Trophoblast cell (in vitro differentiated cells and primary cell): Measurements from ENCODE around the gene SPIN1.

Source experiments
- DNase-seq, 2 donors: peaks; one replicate each; pipeline ENCODE4 v3.0.0-alpha.2; 2016
- H2AFZ ChIP-seq: 2 replicates; pipeline ENCODE4 v1.6.1; 2013; ENCODE audit warnings: low read length, moderate library complexity, mild to moderate bottlenecking; ENCODE audit not compliant: insufficient read depth, poor library complexity
- H2AK5ac ChIP-seq: 2 replicates; pipeline ENCODE4 v1.6.1; 2013; ENCODE audit warnings: mild to moderate bottlenecking, low read length
- H2BK120ac ChIP-seq: 2 replicates; pipeline ENCODE4 v1.6.1; 2013; ENCODE audit warnings: low read length, mild to moderate bottlenecking, moderate library complexity; ENCODE audit not compliant: insufficient read depth, poor library complexity
- H2BK12ac ChIP-seq: 2 replicates; pipeline ENCODE4 v1.6.1; 2013; ENCODE audit warnings: mild to moderate bottlenecking, low read length, moderate library complexity
- H2BK5ac ChIP-seq: 2 replicates; pipeline ENCODE4 v1.6.1; 2013; ENCODE audit warnings: low read length, low read depth, moderate library complexity, mild to moderate bottlenecking; ENCODE audit not compliant: poor library complexity
- H3K14ac ChIP-seq: 2 replicates; pipeline ENCODE4 v1.6.1; 2013; ENCODE audit warnings: mild to moderate bottlenecking, low read length
- H3K18ac ChIP-seq: 2 replicates; pipeline ENCODE4 v1.6.1; 2013; ENCODE audit warnings: mild to moderate bottlenecking, low read length
- H3K23ac ChIP-seq: 2 replicates; pipeline ENCODE4 v1.6.1; 2013; ENCODE audit warnings: low read length
- H3K27ac ChIP-seq: 2 replicates; pipeline ENCODE4 v1.5.1; 2013; ENCODE audit warnings: low read depth, mild to moderate bottlenecking, inconsistent platforms, low read length, moderate library complexity
- H3K27me3 ChIP-seq: 2 replicates; pipeline ENCODE4 v1.6.1; 2013; ENCODE audit warnings: inconsistent platforms, mild to moderate bottlenecking, low read length, moderate library complexity; ENCODE audit not compliant: insufficient read depth
- H3K36me3 ChIP-seq, 2 experiments: 1 replicate in 1 of 2; 2 replicates in 1 of 2; pipeline ENCODE4 v1.6.1; 2013; ENCODE audit warnings: low read length in 2 of 2, mild to moderate bottlenecking in 2 of 2, moderate library complexity in 1 of 2; ENCODE audit not compliant: insufficient read depth in 2 of 2, control insufficient read depth in 1 of 2
- H3K4ac ChIP-seq: 2 replicates; pipeline ENCODE4 v1.6.1; 2013; ENCODE audit warnings: low read depth, mild to moderate bottlenecking, low read length, moderate library complexity
- H3K4me1 ChIP-seq, 2 experiments: 1 replicate in 1 of 2; 2 replicates in 1 of 2; pipeline ENCODE4 v1.6.1; 2013; ENCODE audit warnings: low read length in 2 of 2, mild to moderate bottlenecking in 2 of 2, moderate library complexity in 1 of 2; ENCODE audit not compliant: insufficient read depth in 2 of 2, control insufficient read depth in 1 of 2
- H3K4me2 ChIP-seq: 2 replicates; pipeline ENCODE4 v1.6.1; 2013; ENCODE audit warnings: inconsistent platforms, mild to moderate bottlenecking, low read length, moderate library complexity
- H3K4me3 ChIP-seq: 2 replicates; pipeline ENCODE4 v1.5.1; 2013; ENCODE audit warnings: mild to moderate bottlenecking, low read depth, low read length, inconsistent platforms
- H3K79me1 ChIP-seq: one replicate; pipeline ENCODE4 v1.6.1; 2013; ENCODE audit warnings: low read length
- H3K79me2 ChIP-seq: 2 replicates; pipeline ENCODE4 v1.6.1; 2013; ENCODE audit warnings: low read length, mild to moderate bottlenecking; ENCODE audit not compliant: control insufficient read depth, insufficient read depth, poor library complexity
- H3K9ac ChIP-seq: 2 replicates; pipeline ENCODE4 v1.6.1; 2013; ENCODE audit warnings: mild to moderate bottlenecking, low read length
- H3K9me3 ChIP-seq: 2 replicates; pipeline ENCODE4 v1.6.1; 2013; ENCODE audit warnings: low read depth, mild to moderate bottlenecking, control low read depth, inconsistent platforms, low read length; ENCODE audit not compliant: insufficient read depth
- H4K12ac ChIP-seq: 2 replicates; pipeline ENCODE4 v1.6.1; 2013; ENCODE audit warnings: low read depth, mild to moderate bottlenecking, low read length, moderate library complexity
- H4K8ac ChIP-seq: 2 replicates; pipeline ENCODE4 v1.6.1; 2013; ENCODE audit warnings: low read depth, mild to moderate bottlenecking, low read length, moderate library complexity
- H4K91ac ChIP-seq: one replicate; pipeline ENCODE4 v1.6.1; 2013; ENCODE audit warnings: low read depth, mild to moderate bottlenecking, low read length, moderate library complexity
- WGBS: extraction: QIAGEN DNeasy Blood & Tissue Kit; methylation state at CpG from one replicate; pipeline ENCODE4 v1.1.7; 2013; ENCODE audit warnings: missing lambda C conversion rate; ENCODE audit not compliant: insufficient read length, insufficient coverage; ENCODE audit errors: extremely low coverage; 5-methylcytosine and 5-hydroxymethylcytosine counted together

SPIN1 gene

GRCh38 chr9:88396836-88397577, 8.8 kb downstream of the SPIN1 start:
- Histone ChIP-seq H3K4me1 (peaks cover 9 to 17% of the 10 kb centered on the region in 2 experiments), H4K91ac (no peak overlapping the region), H3K18ac (no peak overlapping the region), H4K8ac (no peak overlapping the region), H2AK5ac (no peak overlapping the region), H2BK120ac (no peak overlapping the region), H3K14ac (no peak overlapping the region), H3K9ac (no peak overlapping the region), H4K12ac (no peak overlapping the region), H3K4me2 (no peak overlapping the region), H3K79me1 (no peaks in the 10 kb centered on the region), H3K27me3 (no peaks in the 10 kb centered on the region), H3K27ac (no peak overlapping the region), H3K36me3 (peaks cover 2% of the 10 kb centered on the region in 2 experiments), H2AFZ (no peak overlapping the region), H3K4ac (peak overlapping the region; percentile 94), H3K4me3 (no peak overlapping the region), H2BK5ac (no peak overlapping the region), H3K23ac (no peak overlapping the region), H3K79me2 (peaks cover 26% of the 10 kb centered on the region), H3K9me3 (no peaks in the 10 kb centered on the region), H2BK12ac (no peak overlapping the region)
- WGBS = no CpG with 5 or more reads among the region's 3 CpGs
- no peak for DNase-seq

DNA sequence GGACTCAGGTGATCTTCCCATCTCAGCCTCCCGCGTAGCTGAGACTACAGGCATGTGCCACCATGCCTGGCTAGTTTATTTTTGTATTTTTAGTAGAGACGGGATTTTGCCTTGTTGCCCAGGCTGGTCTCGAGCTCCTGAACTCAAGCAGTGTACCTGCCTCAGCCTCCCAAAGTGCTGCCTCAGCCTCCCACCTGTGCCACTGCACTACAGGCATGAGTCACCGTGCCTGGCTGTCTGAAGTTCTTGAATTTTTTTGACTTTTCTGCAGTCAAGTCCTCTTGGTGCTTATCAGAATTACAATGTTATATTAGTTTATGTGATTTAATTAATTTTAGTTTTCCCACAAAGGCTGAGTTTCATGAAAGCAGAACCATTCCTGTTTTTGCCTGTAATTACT, 9.8 kb downstream of the SPIN1 start:
- Histone ChIP-seq H3K79me2 (peaks cover 23% of the 10 kb centered on the region), H2BK12ac (no peak overlapping the region), H3K9me3 (no peaks in the 10 kb centered on the region), H2BK120ac (no peak overlapping the region), H3K23ac (no peak overlapping the region), H3K27me3 (no peaks in the 10 kb centered on the region), H3K79me1 (no peaks in the 10 kb centered on the region), H2AK5ac (no peak overlapping the region), H3K9ac (no peak overlapping the region), H4K8ac (no peak overlapping the region), H2AFZ (no peak overlapping the region), H3K14ac (no peak overlapping the region), H3K36me3 (peaks cover 2% of the 10 kb centered on the region in 2 experiments), H3K4me3 (no peak overlapping the region), H4K91ac (no peak overlapping the region), H3K4me2 (no peak overlapping the region), H4K12ac (no peak overlapping the region), H3K4ac (peak overlapping the region; percentile 94), H3K4me1 (peaks cover 9 to 17% of the 10 kb centered on the region in 2 experiments), H3K18ac (no peak overlapping the region), H3K27ac (no peak overlapping the region), H2BK5ac (no peak overlapping the region)
- no CpG with 5 or more reads among the region's 5 CpGs for WGBS
- DNase-seq = peak in 1 of 2 donors; percentile 35

- H4K91ac ChIP-seq = no peak overlapping the region
- peak overlapping the region; percentile 63 for H3K27ac ChIP-seq
- H3K36me3 ChIP-seq = peaks cover 2% of the 10 kb centered on the region in 2 experiments
- H2AK5ac ChIP-seq = no peak overlapping the region
- H3K23ac ChIP-seq = no peak overlapping the region
- peaks cover 12 to 17% of the 10 kb centered on the region in 2 experiments for H3K4me1 ChIP-seq
- no peaks in the 10 kb centered on the region for H3K27me3 ChIP-seq
- H3K4me2 ChIP-seq = peak overlapping the region; percentile 29
- H2AFZ ChIP-seq = no peak overlapping the region
- no peak overlapping the region for H2BK120ac ChIP-seq
- H4K12ac ChIP-seq = no peak overlapping the region
- no CpG with 5 or more reads among the region's 3 CpGs for WGBS
- no peaks in the 10 kb centered on the region for H3K79me1 ChIP-seq
- H3K79me2 ChIP-seq = peaks cover 22% of the 10 kb centered on the region
- no peak overlapping the region for H3K4ac ChIP-seq
- no peak overlapping the region for H3K14ac ChIP-seq
- H2BK12ac ChIP-seq = no peak overlapping the region
- H2BK5ac ChIP-seq = no peak overlapping the region
- H3K18ac ChIP-seq = no peak overlapping the region
- DNase-seq = peak in 1 of 2 donors; percentile 53
- H3K9ac ChIP-seq = no peak overlapping the region
- H3K4me3 ChIP-seq = no peak overlapping the region
- H3K9me3 ChIP-seq = no peaks in the 10 kb centered on the region
- H4K8ac ChIP-seq = no peak overlapping the region
These were observed 11.7 kb downstream of the SPIN1 start for GRCh38 chr9:88399966-88400365.

DNA sequence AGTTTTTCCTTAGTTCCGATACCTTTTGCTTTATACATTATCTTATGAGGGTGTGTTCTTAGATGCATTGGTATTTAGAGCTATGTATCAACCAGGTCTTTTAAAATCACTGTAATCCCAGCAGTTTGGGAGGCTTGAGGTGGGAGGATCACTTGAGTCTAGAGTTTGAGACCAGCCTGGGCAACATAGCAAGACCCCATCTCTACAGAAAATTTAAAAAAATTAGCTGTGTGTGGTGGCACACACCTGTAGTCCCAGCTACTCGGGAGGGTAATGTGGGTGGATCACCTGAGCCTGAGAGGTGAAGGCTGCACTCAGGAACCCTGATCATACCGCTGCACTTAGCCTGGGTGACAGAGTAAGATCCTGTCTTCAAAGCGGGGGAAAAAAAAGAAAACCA, 15.1 kb downstream of the SPIN1 start:
- no peak overlapping the region for H3K4me2 ChIP-seq

More for the DNA sequence above, 15.1 kb downstream of the SPIN1 start:
- peak overlapping the region; percentile 99 for H3K4ac ChIP-seq
- no peak overlapping the region for H4K12ac ChIP-seq
- H3K14ac ChIP-seq = no peak overlapping the region
- no peak overlapping the region for H2AK5ac ChIP-seq
- H3K27ac ChIP-seq = no peak overlapping the region
- H2AFZ ChIP-seq = no peak overlapping the region
- H4K91ac ChIP-seq = no peak overlapping the region
- H3K9ac ChIP-seq = no peak overlapping the region
- no peak overlapping the region for H3K18ac ChIP-seq
- no peak overlapping the region for H3K23ac ChIP-seq
- H3K36me3 ChIP-seq = peaks cover 2% of the 10 kb centered on the region in 2 experiments
- no peak overlapping the region for H2BK5ac ChIP-seq
- peaks cover 21% of the 10 kb centered on the region for H3K79me2 ChIP-seq
- no peaks in the 10 kb centered on the region for H3K27me3 ChIP-seq
- H4K8ac ChIP-seq = no peak overlapping the region
- peaks cover 9 to 12% of the 10 kb centered on the region in 2 experiments for H3K4me1 ChIP-seq
- no peaks in the 10 kb centered on the region for H3K9me3 ChIP-seq
- peak in 1 of 2 donors; percentile 16 for DNase-seq
- H2BK120ac ChIP-seq = no peak overlapping the region
- no peak overlapping the region for H2BK12ac ChIP-seq
- no peak overlapping the region for H3K4me3 ChIP-seq
- WGBS = no CpG with 5 or more reads among the region's 4 CpGs
- H3K79me1 ChIP-seq = no peaks in the 10 kb centered on the region
